OCI-M2 (cell line): ENCODE measurements around the gene MPZL2.
"Not testable (repeated sequence)": the region's sequence is repeated elsewhere in the genome, so short reads cannot be mapped to it uniquely, and the experiment has no call there.

Source experiments
- DNase-seq: peaks from one replicate; lab custom pipeline; 2025; ENCODE audit not compliant: unreplicated experiment; lab: John Stamatoyannopoulos, UW

MPZL2 gene

DNA sequence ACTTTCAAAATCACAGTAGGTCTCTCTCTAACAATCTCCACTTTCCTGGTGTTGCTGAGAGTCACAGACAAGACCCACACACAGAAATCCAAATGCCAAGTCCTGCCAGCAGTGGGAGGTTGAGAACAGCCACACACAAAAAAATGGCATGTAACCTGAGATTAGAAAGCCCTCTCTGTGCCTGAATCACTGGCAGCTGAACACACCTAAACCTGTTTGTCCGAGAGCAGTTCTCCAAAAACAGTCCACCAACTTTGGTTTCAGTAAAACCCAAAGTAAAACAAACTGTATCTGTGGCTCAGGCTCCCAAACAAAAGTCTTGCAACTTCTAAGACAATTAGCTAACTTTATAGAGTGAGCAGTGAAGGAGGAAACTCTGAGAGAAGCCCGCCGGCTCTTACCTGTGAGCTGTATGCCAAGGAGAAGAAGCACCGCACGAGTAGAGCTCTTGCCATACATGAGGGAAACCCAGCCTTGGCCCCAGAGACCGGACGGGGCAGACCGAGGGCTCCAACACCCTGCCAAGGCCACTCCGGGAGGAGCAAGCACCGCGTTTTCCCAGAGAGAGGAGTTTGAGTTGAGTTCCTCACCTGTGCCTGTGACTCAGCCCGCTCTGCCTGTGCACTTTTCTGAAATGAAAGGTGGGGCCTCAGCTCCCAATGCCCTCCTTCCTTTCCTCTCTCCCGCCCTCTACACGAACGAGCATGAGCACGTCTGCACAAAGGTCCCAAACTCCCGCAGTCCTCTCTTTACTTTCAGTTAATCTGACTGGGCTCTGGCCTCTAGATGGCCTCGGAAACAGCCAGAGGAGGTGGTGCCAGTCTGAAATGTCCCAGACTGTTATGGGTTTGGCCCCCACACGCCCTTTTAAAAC, at the start of gene MPZL2:
MPZL2 (minus strand) TSS at position 603 of the 874 bp plus-strand sequence; CDS start at position 459, 144 bp downstream.
- DNase-seq, result no peak

DNA sequence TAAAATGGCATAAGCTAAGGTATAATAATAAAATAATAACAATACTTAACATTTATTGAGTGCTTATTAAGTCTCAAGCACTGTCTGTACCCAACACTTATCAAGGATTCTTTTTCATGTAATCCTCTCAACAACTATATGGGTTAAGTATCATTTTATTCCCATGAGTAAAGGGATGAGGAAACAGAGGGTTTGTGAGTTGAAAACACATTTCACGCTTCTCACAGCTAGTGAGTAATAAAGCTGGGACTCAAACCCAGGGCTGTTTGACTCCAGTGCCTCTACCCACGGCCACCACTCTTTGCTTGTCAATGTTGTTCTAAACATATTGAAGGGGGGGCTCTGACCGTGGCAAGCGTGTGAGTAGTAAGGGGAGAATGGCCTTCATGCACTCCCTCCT, 49.1 kb upstream of the MPZL2 start:
- no peak for DNase-seq

DNA sequence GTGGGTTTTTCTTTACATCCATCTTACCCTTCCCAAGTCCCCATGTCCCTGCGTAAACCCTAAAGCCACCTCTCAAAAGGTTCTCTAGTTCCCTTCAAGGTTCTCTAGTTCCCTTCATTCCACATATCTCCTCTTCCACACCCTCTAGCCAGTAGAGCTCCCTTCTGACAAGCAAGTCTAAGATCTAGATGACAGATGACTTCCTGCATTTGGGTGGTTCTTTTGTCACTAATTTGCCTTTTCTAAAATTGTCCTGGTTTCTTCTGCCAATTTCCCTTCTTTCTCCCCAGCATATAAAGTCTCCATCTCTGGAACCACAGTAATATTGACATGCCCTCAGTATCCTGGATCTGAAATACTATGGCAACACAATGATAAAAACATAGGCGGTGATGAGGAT, 48.2 kb upstream of the MPZL2 start:
- DNase-seq, result no peak

DNA sequence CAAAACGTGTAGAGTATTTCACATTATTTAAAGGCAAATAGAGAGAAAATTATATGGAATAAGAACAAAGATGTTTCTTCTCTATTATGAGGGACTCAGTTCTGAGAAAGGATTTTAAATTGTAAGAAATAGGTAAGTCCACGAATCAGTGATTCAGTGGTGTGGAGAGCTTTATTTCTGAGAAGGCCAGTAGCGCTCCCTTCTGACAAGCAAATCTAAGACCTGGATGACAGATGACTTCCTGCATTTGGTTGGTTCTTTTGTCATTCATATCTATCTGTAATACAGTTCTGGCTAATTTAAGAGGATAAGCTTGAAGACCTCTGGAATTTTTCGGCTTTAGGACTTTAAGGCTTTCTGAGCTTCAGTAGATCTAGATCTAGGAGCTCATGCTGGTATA, 47.4 kb upstream of the MPZL2 start:
- DNase-seq, result no peak

DNA sequence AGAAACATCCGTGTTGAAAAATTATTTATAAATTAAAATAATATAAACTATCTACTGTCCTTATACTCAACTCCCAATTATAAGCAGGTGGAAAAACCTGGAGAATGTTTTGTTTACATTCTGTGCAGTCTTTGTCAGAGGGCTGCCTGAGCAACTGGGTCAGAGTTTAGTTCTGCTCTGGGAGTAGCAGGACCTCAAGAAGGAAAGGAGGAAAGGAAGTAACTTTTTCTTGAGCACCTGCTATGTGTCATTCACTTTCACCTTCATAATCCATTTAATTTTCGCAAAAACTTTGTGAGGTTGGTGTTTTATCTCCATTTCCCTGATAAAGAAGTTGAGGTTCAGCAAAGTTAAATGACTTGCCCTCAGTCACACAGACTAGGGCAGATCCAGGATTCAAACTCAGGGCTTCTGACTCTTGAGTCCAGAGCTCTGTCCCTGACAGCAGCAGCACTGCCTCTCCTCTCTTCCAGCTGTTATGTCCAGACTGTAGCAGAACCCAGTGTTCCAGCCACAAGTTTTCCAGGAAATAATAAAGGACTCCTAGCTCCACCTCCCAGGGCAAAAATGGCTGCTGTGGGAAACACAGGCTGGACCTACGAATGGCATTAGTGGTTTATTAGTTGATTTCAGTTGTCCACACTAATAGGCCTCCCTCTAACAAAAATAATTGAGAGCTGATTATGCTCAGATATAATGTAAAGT, 46.8 kb upstream of the MPZL2 start:
- DNase-seq, result no peak

DNA sequence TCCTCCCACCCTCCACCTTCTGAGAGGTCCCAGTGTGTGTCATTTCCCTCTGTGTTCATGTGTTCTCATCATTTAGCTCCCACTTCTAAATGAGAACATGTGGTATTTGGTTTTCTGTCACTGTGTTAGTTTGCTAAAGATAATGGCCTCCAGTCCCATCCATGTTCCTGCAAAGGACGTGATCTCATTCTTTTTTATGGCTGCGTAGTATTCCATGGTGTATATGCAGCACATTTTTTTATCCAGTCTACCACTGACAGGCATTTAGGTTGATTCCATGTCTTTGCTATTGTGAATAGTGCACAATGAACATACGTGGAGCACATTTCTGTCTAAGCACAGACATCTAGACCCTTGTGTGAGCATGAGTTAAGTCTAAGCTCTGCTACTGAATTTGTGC, 46.2 kb upstream of the MPZL2 start:
- DNase-seq, result no peak

DNA sequence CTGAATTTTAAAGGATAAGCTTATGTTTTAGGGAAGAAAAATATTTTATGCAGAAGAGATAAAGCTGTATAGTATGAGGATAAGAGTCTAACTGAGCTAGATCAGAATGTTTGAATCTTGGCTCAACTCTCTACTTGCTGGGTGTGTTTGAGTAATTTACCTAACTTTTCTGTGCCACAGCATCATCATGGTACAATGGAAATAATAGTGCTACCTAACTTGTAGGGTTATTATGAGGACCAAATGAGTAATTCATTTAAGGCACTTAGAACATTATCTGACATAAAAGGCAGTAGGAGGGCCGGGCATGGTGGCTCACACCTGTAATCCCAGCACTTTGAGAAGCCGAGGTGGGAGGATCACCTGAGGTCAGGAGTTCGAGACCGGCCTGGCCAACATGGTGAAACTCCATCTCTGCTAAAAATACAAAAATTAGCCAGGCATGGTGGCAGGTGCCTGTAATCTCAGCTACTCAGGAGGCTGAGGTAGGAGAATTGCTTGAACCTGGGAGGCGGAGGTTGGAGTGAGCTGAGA, 45.0 kb upstream of the MPZL2 start:
- DNase-seq, result not testable (repeated sequence)

DNA sequence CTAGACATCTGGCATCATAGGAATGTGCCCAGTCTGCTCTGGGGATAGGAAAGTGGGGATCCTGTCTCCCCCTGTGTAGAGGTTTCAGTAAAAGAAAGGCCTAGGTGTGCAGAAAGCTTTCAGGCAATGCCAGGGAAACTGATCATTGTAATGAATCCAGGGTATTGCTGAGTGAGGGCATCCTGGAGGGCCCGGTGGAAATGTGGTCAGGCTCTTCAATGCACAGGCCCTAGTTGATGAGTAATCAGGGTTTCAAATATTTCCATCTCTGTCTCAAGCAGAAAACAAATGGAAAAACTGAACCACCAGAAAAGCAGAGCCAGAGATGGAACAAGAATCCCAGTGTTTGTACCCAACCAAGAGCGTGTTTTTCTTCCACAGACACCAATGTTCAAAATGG, 42.5 kb upstream of the MPZL2 start:
- no peak for DNase-seq

DNA sequence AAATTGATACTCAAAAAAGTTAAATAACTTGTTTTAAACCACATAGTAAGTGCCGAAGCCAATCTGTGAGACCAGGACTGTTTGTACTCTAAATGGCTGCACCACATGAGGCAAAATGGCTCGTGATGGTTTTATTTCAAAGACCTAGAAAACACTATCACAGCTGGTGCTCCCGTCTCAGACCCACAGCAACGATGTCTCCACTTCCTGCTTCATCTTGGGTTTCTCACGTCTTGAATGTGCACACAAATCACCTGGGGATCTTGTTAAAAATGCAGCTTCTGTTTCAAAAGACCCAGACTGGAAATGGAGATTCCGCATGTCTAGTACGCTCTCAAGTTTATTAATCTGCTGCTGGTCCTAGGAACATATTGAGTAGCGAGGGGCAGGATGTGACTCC, 41.6 kb upstream of the MPZL2 start:
- no peak for DNase-seq

DNA sequence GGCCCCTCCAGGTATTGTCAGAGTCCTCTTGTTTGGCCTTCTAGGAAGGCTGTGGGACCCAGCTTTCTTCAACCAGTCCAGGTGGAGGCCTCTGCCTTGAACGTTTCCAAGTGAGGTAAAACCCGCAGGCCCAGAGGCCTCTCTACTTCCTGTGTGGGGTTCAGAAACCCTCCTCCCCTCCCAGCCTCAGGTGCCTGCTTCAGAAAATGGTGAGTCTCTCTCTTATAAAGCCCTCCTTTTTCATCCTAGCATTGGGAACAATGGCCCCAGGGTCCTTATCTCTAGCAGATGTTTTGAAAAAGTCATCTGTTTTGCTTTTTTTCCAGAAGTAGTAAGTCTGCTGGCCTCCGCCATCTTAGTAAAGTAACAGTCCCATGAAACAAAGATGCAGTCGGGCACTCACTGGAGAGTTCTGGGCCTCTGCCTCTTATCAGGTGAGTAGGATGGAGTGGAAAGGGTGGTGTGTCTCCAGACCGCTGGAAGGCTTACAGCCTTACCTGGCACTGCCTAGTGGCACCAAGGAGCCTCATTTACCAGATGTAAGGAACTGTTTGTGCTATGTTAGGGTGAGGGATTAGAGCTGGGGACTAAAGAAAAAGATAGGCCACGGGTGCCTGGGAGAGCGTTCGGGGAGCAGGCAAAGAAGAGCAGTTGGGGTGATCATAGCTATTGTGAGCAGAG, 40.6 kb upstream of the MPZL2 start, which contains the start of gene CD3E:
CD3E (plus strand) TSS at position 163 of the 681 bp plus-strand sequence; CDS start at position 386, 223 bp downstream.
- DNase-seq, result no peak

DNA sequence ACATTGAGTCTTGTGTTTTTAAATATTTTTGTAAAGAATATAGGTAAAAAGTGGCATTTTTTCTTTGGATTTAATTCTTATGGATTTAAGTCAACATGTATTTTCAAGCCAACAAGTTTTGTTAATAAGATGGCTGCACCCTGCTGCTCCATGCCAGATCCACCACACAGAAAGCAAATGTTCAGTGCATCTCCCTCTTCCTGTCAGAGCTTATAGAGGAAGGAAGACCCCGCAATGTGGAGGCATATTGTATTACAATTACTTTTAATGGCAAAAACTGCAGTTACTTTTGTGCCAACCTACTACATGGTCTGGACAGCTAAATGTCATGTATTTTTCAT, 40.1 kb upstream of the MPZL2 start:
- no peak for DNase-seq

DNA sequence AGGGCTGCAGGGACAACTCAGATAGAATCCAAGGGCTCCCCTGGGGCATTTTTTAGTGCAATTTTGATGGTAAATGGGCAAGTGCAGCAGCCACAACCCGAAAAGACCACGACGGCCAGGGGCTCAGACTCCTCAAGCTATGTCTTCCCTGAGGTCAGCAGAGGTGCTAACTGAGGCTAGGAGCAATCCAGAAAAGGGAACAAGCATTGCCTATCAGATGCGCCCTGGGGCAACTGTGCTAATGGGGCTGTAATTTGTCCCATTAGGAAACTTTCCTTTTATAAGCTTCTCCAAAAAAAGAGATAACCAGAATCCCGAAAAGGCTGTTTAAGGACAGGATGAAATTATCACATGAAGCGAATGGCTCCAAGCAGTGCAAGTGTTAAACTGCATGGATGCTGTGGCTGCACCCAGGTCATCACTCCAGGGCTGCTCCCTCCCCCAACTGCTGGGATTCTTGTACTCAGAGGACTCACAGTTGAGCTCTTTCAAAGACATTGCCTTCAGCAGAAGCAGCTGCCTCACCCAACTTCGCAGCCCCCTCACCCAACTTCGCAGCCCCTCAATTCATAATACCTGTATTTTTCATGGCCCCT, 37.6 kb upstream of the MPZL2 start:
- no peak for DNase-seq

DNA sequence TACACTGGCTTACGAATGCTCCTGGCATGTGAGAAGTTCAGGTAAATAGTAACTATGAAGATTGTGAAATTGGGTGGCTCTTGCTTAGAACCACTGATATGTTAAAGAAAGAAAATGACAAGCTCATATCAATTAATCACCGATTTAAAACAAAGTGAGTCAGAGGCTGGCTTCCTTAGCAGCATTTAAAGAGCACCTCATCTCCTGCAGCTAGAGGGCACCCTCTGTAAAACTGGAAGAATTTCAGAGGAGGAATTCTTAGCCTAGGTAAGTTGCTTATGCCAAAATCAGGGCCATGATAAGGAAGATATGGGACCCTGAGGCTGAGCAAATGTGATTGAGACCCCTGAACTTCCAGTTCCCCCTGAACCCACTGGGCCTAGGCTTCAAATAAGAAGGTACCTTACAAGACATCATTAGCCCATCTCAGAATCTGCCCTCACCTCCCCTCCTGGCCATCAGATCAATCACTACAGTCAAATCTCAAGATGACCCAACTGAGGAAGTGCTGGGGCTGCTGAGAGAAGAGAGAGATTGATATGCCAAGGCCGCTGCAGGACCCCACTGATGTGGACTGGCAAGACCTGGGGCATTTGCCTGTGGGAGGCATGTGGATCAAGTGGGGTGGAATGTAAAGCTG, 31.8 kb upstream of the MPZL2 start:
- no peak for DNase-seq

DNA sequence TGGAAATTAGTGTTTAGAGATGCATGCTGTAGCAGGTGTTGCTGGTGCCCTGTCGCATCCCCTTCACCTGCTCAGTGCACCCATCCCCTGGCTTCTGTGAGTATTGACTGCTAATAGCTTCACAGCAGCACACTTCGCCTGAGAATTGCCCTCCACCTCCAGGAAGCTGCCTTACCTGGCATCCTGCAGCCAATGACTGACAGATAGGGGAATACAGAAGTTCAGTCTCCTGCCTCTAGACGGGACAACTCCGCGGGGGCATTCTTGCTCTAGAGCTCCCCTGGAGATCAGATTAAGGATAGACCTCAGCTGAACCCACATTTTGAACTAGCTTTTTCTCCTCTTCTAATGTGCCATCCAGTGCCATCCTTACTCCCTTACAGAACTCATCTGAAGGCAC, 31.1 kb upstream of the MPZL2 start:
- DNase-seq, result no peak

DNA sequence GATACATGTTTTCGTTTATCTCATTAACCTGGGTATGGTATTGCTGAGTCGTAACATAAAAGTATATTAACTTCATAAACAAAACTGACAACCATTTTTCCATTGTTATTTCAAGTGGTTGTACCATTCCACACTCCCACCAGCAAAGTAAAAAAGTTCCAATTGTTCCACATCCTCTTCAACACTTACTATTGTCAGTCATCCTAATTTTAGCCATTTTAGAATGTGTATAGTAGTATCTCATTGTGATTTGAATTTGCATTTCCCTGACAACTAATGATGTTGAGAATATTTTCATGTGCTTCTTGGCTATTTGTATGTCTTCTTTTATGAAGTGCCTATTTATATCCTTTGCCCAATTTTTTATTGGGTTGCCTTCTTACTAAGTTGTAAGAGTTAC, 30.0 kb upstream of the MPZL2 start:
- DNase-seq, result no peak

DNA sequence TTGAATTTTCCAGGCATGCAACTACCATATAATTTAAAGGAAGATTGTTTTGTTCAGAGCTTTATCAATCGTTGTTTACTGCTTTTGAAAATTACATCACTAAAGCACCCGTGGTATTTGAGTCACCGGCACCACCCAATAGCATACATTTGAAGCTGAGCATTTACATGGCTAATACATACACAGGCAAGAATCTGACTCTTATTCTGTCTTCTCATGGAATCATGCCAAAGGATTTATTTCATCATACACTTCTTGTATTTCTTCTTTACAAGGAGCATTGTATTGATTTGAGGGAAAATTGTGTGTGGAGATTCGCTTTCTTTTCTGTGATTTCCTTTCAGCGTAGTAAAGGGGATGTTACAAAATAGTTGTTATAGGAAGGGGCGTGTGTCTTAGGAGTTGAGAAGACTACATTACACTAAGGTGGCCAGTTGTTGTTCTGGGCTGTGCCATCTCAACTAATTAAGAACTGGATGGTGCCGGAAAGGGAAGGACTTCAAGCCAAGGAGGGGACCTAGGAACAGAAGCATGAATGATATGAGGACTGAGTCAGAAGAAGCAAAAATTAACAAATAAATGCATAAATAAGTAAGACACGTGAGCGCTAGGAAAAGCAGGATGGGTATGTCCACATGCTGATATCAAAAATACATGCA, 27.5 kb upstream of the MPZL2 start:
- no peak for DNase-seq

DNA sequence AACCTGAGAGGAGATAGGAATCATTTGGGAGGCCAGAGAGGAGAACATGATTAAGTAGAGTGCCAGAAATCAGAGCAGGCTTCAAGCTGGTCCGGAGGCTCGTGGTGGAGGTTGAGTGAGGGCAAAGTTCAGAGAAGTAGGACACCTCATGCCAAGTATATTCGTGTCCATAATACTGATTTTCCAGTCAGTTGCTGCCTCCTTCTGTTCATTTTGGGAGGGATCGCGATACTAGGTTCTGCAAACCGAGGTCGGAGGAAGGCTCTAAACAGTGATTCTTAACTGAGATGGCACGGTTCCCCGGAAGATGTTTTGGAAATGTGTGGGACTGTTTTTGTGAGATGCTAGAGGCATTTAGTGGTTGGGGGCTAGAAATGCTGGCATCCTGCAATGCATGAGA, 26.8 kb upstream of the MPZL2 start:
- no peak for DNase-seq

DNA sequence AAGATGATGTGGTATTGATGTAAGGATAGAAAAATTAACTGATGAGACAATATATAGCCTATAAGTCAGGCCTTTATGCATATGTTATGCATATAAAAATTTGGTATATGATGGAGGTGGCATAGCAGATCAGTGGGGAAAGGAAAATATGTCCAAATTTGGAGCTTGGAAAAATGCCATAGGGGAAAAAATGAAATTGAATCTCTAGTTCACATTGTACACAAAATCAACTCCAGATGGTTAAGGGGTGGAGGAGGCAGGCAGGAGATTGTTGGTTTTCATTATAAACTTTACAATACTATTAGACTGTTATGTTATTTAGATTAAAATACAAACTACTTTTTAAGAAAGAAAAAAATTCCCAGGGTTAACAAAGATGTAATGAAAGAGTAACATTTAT, 25.3 kb upstream of the MPZL2 start:
- DNase-seq, result no peak

DNA sequence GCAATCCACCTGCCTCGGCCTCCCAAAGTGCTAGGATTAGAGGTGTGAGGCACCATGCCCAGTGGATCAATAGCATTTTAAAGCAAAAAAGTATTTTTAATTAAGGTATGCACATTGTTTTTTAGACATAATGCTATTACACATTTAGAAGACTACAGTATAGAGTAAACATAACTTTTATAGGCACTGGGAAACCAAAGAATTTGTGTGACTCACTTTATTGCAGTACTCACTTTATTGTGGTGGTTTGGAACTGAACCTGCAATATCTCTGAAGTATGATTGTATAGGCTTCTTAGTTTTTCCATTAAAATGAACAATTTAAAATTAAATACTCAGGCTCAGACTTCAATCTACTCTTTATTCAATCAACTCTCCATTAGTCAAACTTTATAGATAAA, 22.9 kb upstream of the MPZL2 start:
- no peak for DNase-seq

DNA sequence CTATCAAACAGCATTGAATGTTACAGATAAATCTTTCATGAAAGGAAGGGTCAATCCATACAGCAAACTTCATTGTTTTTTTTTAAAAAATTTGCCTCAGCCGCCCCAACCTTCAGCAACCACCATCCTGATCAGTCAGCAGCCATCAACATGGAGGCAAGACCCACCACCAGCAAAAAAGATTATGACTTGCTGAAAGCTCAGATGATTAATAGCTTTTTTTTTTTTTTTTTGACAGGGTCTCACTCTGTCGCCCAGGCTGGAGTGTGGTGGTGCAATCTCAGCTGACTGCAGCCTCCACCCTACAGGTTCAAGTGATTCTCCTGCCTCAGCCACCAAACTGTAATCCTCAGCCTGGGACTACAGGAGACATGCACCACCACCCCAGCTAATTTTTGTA, 22.4 kb upstream of the MPZL2 start:
- no peak for DNase-seq
